GM12801 (cell line): Measurements from ENCODE around the gene TADA3.

ENCODE experiments used
- TF ChIP-seq, protein P1 (sequence below): IDR thresholded peaks from one replicate; pipeline ENCODE4 v1.5.1; 2011; ENCODE audit warnings: control low read depth; ENCODE audit not compliant: insufficient read length; ENCODE audit errors: extremely low read depth

Gene TADA3

DNA sequence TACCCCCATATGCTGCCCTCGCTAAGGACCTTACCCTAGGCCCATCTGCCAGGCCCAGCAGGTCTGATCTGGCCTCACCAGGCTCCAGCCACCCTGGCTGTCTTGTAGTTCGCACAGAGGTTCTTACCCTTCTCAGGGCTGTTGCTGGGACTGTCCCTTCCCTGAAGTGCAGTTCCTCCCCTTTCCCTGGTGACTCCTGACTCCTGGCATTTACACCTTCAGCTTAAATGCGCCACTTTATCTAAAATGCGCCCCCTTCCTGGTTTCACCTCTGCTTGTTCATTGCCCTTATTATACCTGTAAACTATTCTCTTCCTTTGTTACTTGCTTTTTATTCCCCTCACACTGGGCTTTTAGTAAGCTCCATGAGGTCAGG lies 17.0 kb upstream of the TADA3 start:
- TF ChIP-seq, protein P1, sequence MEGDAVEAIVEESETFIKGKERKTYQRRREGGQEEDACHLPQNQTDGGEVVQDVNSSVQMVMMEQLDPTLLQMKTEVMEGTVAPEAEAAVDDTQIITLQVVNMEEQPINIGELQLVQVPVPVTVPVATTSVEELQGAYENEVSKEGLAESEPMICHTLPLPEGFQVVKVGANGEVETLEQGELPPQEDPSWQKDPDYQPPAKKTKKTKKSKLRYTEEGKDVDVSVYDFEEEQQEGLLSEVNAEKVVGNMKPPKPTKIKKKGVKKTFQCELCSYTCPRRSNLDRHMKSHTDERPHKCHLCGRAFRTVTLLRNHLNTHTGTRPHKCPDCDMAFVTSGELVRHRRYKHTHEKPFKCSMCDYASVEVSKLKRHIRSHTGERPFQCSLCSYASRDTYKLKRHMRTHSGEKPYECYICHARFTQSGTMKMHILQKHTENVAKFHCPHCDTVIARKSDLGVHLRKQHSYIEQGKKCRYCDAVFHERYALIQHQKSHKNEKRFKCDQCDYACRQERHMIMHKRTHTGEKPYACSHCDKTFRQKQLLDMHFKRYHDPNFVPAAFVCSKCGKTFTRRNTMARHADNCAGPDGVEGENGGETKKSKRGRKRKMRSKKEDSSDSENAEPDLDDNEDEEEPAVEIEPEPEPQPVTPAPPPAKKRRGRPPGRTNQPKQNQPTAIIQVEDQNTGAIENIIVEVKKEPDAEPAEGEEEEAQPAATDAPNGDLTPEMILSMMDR = no peak

DNA sequence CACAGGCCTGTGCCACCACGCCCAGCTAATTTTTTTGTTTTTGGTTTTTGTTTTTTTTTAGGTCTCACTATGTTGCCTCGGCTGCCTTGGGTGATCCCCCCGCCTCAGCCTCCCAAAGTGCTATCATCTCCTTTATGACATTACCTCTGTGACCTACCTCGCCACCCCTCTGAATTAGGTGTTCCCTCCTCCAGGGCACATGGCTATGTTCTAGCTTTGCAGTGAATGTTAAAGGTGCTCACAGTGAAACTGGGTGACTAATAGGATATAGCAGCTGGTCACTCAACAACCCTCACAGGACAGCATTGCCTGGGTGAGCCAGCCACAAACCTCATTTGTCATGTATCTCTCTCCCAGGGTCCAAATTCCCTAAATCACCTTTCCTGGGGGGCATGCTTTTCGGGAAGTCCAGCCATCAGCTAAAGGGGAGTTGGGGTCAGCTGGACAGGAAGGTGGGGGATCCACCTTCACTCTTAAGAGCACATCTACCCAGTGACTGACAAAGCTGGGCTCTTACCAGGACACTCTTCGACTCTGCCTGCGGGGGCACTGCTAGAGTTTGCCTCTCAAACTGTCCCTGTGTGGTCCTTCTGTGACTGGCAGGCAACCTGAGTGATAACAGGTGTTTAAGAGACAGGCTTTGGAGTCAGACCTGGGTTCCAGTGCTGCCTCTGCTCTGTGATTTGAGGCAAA lies 16.2 kb upstream of the TADA3 start:
- TF ChIP-seq, protein P1 = no peak

DNA sequence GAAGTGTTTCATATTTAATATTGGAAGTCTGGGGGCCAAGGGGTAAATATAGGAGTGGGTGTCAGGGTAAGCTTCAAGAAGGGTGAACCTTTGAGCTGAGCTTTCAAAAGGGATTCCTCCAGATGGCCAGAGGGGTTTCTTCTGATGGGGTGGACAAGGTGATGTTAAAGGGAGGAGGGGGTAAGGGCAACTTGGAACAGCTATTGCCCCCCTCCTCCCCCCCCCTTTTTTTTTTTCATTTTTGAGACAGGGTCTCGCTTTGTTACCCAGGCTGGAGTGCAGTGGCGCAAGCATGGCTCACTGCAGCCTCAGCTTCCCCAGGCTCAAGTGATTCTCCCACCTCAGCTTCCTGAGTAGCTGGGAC lies 15.7 kb upstream of the TADA3 start:
- TF ChIP-seq, protein P1 = no peak

DNA sequence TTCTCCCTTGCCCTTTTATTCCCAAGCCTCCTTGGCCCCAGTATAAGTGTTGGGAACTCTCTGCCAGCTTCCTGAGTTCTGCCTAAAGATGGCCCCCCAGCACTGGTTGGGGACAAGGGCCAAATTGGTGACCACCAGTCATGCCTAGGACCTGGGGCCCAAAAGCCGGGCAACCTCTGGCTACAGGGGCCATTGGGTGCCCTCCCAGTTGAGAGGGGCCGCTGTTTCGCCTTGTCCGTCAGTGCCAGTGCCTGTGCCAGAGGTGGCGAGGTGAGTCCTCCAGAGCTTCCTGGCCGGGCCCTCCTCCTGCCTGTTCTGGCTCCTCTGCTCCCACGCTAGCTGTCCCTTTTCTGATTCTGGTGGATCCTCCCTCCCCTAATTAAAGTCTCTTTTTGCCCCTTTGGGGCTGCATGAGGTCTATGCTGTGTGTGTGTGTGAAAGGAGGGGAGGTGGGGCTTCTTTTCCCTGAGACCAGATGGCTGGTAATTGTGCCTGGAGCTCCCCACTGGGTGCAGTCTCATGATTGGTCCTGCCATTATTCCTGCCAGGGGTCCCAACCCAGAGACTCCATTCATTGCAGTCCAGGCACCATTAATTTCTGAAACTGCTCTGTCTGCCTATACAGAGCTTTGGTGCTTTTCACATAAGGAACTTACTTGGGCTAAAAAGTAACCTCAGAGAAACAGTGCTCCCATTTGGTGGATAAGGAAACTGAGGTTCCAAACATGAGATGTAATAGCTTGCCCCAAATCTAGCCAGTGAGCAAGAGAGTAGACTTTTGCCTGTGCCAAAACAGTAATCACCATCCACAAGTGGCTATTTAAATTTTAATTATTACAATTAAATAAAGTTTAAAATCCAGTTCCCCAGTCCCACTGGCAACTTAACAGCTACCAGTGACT lies 14.7 kb upstream of the TADA3 start:
- TF ChIP-seq, protein P1 = no peak

DNA sequence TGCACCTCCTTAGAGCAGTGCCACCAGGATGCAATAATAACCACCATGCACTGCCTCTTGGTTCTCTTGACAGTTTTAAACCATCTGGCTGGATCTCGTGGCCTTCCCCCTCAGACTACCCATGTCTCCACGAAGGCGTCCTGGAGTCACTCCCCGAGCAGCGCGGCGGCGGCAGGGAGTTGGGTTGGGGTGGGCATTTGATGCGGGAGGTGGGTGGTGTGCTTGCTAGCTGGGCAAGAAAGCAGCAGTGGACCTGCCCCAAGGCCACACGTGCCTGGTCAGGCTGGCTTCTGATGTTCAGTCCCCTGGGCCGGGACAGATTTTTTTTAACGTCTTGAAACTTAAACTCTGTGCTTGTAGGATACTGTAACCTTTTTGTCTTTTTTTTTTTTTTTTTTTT lies 13.9 kb upstream of the TADA3 start:
- TF ChIP-seq, protein P1 = no peak

DNA sequence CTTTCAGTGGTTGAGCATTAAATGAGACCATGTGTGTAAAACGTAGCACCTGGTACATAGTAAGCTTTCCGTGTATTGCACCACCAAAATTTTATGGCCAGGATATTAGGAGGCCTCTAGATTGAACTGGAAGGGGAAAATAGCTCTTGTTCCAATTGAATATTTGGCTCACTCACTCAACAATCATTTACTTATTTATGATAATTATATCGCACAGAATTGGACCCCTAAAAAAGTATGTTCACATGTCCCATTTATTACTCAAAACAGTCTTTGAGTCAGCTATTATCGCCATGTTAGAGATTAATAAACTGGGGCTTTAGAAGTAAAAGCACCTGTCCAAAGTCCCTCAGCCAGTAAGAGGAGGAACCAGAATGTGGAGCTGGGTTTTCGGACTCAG lies 12.7 kb upstream of the TADA3 start:
- TF ChIP-seq, protein P1 = no peak

DNA sequence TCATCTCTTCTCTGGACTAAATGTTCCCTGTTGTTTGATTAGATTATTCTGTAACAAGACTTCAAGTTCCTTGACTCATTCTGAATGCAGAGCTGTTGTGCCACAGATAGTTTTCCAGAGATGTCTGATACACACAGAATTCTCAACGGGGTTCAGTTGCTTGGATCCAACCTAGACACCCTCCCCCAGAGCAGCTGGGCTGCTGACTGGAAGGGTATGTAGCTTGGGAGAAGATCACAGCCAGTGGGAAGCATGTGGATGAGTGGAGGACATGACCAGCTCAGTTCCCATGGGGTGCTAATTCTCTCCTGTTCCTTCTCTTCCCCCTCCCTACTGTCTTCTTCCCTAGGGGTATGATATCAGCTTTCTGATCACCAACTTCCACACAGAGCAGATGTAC lies 11.2 kb upstream of the TADA3 start:
- TF ChIP-seq, protein P1 = no peak
